Ectodermal cell (in vitro differentiated cells): Measurements from ENCODE around the gene ARRDC2.
"Not testable (repeated sequence)": the region's sequence is repeated elsewhere in the genome, so short reads cannot be mapped to it uniquely, and the experiment has no call there.

Source experiments
- H3K27ac ChIP-seq: 2 replicates; pipeline ENCODE4 v1.7.0; 2013; ENCODE audit warnings: mild to moderate bottlenecking, low read depth, low read length; ENCODE audit not compliant: insufficient read depth, poor library complexity, severe bottlenecking
- H3K27me3 ChIP-seq: 2 replicates; pipeline ENCODE4 v1.7.0; 2013; ENCODE audit warnings: mild to moderate bottlenecking, low read length; ENCODE audit not compliant: insufficient read depth, control insufficient read depth, poor library complexity, severe bottlenecking
- H3K36me3 ChIP-seq: one replicate; pipeline ENCODE4 v1.7.0; 2013; ENCODE audit warnings: low read length; ENCODE audit not compliant: control insufficient read depth, insufficient read depth
- H3K4me1 ChIP-seq: one replicate; pipeline ENCODE4 v1.7.0; 2013; ENCODE audit warnings: low read length; ENCODE audit not compliant: control insufficient read depth, insufficient read depth
- H3K4me3 ChIP-seq: 2 replicates; pipeline ENCODE4 v1.7.0; 2013; ENCODE audit warnings: low read depth, low read length, control low read depth; ENCODE audit not compliant: insufficient read depth
- H3K9me3 ChIP-seq: 2 replicates; pipeline ENCODE4 v1.7.0; 2013; ENCODE audit warnings: mild to moderate bottlenecking, low read length, moderate library complexity; ENCODE audit not compliant: control insufficient read depth
- WGBS, 2 experiments: methylation state at CpG; one replicate each; pipeline ENCODE4 v1.1.7; 2013; ENCODE audit warnings: missing lambda C conversion rate in 2 of 2; 5-methylcytosine and 5-hydroxymethylcytosine counted together

The ARRDC2 gene

GRCh38 chr19:17972230-17972629 lies 35.7 kb upstream of the ARRDC2 start:
- Histone ChIP-seq H3K4me3 (no peak overlapping the region), H3K4me1 (peaks cover 3% of the 10 kb centered on the region), H3K9me3 (no peaks in the 10 kb centered on the region), H3K27ac (no peak overlapping the region), H3K36me3 (no peaks in the 10 kb centered on the region), H3K27me3 (peaks cover 4% of the 10 kb centered on the region)
- 89 to 93% methylated on average over 1 of the region's 1 CpG for WGBS, 2 experiments

DNA sequence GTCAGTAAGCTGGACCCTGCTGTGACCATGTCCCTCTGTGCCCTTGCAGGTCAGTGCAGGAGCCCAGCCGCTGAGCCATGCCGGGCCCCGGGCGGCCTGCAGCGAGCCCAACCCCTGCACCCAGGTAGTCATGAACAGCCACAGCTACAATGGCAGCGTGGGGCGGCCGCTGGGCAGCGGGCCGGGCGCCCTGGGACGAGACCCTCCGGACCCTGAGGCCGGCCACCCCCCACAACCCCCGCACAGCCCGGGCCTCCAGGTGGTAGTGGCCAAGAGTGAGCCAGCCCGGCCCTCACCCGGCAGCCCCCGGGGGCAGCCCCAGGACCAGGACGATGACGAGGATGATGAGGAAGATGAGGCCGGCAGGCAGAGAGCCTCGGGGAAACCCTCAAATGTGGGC lies 34.2 kb upstream of the ARRDC2 start:
- Histone ChIP-seq H3K9me3 (no peaks in the 10 kb centered on the region), H3K27ac (no peak overlapping the region), H3K36me3 (no peaks in the 10 kb centered on the region), H3K27me3 (no peaks in the 10 kb centered on the region), H3K4me1 (no peaks in the 10 kb centered on the region), H3K4me3 (no peak overlapping the region)
- 96% methylated on average over 23 of the region's 23 CpGs for WGBS, 2 experiments

DNA sequence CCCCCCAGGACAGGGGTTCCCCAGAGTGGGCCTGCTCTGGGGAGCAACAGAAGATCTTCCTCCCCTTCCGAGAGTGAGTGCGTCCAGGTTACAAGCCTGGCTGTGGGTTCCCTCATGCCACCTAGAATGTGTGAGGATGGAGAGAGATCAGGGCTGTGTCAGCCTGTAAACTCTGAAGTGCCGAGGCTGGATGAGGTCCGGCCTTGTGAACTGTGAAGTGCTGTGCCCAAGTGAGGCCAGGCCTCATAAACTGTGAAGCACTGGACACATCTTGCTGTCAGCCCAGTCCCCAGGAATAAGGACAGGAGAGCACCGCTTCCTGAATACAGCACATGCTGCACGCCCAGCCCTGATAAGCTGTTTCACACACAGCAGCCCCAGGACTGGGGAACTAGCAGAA lies 33.4 kb upstream of the ARRDC2 start:
- Histone ChIP-seq H3K9me3 (no peaks in the 10 kb centered on the region), H3K36me3 (no peaks in the 10 kb centered on the region), H3K4me3 (no peak overlapping the region), H3K27ac (no peak overlapping the region), H3K27me3 (no peaks in the 10 kb centered on the region), H3K4me1 (no peaks in the 10 kb centered on the region)
- WGBS, 2 experiments, result 96 to 98% methylated on average over 6 of the region's 6 CpGs

GRCh38 chr19:17975032-17975431 lies 32.9 kb upstream of the ARRDC2 start:
- no peaks in the 10 kb centered on the region for H3K36me3 ChIP-seq
- H3K9me3 ChIP-seq, result no peaks in the 10 kb centered on the region
- no peak overlapping the region for H3K4me3 ChIP-seq
- H3K4me1 ChIP-seq, result no peaks in the 10 kb centered on the region
- no peak overlapping the region for H3K27ac ChIP-seq
- 93 to 96% methylated on average over 8 of the region's 8 CpGs for WGBS, 2 experiments
- no peaks in the 10 kb centered on the region for H3K27me3 ChIP-seq

- no peaks in the 10 kb centered on the region for H3K9me3 ChIP-seq
- no peak overlapping the region for H3K27ac ChIP-seq
- no peaks in the 10 kb centered on the region for H3K4me1 ChIP-seq
- no peak overlapping the region for H3K4me3 ChIP-seq
- H3K27me3 ChIP-seq, result no peaks in the 10 kb centered on the region
- no peaks in the 10 kb centered on the region for H3K36me3 ChIP-seq
- 93 to 96% methylated on average over 4 of the region's 4 CpGs for WGBS, 2 experiments
These were observed 30.9 kb upstream of the ARRDC2 start for GRCh38 chr19:17977021-17977420.

DNA sequence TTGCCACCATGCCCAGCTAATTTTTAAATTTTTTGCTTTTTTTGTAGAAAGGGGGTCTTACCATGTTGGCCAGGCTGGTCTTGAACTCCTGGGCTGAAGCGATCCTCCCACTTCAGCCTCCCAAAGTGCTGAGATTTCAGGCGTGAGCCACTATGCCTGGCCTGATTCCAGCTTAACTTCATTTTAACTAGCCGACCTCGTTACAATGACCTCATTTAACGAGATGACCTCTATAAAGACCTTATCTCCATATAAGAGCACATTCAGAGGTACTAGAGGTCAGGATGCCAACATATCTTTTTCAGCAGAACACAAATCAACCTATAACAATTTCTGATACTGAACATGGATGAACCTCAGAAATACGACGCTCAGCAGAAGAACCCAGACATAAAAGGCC lies 30.5 kb upstream of the ARRDC2 start:
- Histone ChIP-seq H3K27me3 (no peaks in the 10 kb centered on the region), H3K36me3 (no peaks in the 10 kb centered on the region), H3K4me3 (no peak overlapping the region), H3K9me3 (no peaks in the 10 kb centered on the region), H3K4me1 (no peaks in the 10 kb centered on the region), H3K27ac (no peak overlapping the region)
- WGBS, 2 experiments, result 92% methylated on average over 7 of the region's 7 CpGs

DNA sequence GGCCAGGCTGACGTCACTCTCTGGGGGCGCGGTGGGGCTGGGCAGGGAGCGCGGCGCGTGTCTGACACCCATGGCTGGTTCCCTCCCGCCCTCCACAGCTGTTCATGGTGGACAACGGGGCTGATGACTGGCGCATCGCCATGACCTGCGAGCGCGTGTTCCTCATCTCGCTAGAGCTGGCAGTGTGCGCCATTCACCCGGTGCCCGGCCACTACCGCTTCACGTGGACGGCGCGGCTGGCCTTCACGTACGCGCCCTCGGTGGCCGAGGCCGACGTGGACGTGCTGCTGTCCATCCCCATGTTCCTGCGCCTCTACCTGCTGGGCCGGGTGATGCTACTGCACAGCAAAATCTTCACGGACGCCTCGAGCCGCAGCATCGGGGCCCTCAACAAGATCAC lies 26.4 kb upstream of the ARRDC2 start:
- Histone ChIP-seq H3K36me3 (no peaks in the 10 kb centered on the region), H3K27me3 (no peaks in the 10 kb centered on the region), H3K27ac (no peak overlapping the region), H3K4me3 (no peak overlapping the region), H3K9me3 (no peaks in the 10 kb centered on the region), H3K4me1 (no peaks in the 10 kb centered on the region)
- WGBS, 2 experiments, result 96% methylated on average over 38 of the region's 38 CpGs

GRCh38 chr19:17982430-17982829 lies 25.5 kb upstream of the ARRDC2 start:
- H3K36me3 ChIP-seq, result no peaks in the 10 kb centered on the region
- 90 to 93% methylated on average over 22 of the region's 22 CpGs for WGBS, 2 experiments
- no peak overlapping the region for H3K4me3 ChIP-seq
- no peaks in the 10 kb centered on the region for H3K27me3 ChIP-seq
- H3K4me1 ChIP-seq, result no peaks in the 10 kb centered on the region
- no peaks in the 10 kb centered on the region for H3K9me3 ChIP-seq
- H3K27ac ChIP-seq, result no peak overlapping the region

DNA sequence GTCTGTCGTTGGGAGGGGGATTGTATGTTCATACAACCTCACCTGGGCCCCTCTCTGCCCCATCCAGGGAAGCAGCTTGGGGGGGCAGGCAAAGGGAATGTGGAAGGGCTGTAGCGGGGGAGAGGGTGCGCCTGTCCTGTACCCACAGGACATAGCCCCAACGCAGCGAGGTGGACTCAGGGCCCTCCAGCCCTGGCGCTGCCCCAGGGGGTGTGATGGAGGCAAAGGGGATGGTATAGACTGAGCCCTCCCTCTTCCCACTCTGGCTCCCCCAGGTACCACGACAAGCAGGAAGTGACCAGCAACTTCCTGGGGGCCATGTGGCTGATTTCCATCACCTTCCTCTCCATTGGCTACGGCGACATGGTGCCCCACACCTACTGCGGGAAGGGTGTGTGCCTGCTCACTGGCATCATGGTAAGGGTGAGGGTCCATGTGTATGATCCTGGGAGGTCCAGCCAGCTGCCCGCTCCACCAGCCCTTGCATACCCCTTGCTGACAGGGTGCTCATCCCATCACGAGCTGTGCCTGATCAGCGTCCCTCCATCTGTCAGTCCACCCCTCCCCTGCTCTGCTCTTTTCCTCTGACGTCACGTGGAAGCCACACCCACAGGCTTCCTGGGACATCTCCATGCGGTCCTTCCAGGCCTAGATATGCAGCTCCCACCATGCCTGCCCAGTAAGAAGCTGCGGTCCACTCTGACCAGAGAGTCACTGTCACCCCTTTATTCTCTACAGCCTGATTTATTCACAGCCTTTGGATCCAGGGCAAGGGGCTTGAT lies 22.7 kb upstream of the ARRDC2 start:
- no peak overlapping the region for H3K27ac ChIP-seq
- no peaks in the 10 kb centered on the region for H3K4me1 ChIP-seq
- 84 to 88% methylated on average over 17 of the region's 17 CpGs for WGBS, 2 experiments
- no peaks in the 10 kb centered on the region for H3K36me3 ChIP-seq
- no peaks in the 10 kb centered on the region for H3K27me3 ChIP-seq
- no peaks in the 10 kb centered on the region for H3K9me3 ChIP-seq
- no peak overlapping the region for H3K4me3 ChIP-seq

DNA sequence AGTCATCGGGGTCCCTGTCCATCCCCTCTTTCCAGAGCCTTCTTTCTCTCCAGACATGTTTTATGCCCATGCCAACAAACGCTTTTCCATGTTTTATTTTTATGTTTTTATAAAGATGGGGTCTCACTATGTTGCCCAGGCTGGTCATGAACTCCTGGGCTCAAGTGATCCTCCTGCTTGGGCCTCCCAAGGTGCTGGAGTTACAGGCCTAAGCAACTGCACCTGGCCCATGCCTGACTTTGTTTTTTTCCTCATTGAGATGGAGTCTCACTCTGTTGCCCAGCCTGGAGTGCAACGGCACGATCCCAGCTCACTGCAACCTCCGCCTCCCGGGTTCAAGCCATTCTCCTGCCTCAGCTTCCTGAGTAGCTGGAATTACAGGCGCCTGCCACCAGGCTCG lies 21.4 kb upstream of the ARRDC2 start:
- not testable (repeated sequence) for H3K4me3 ChIP-seq, H3K36me3 ChIP-seq, H3K27me3 ChIP-seq, H3K4me1 ChIP-seq, H3K27ac ChIP-seq, H3K9me3 ChIP-seq
- WGBS, 2 experiments, result 93 to 97% methylated on average over 8 of the region's 8 CpGs

GRCh38 chr19:17988161-17988560 lies 19.8 kb upstream of the ARRDC2 start:
- H3K27me3 ChIP-seq, result no peaks in the 10 kb centered on the region
- H3K9me3 ChIP-seq, result no peaks in the 10 kb centered on the region
- 94 to 95% methylated on average over 13 of the region's 13 CpGs for WGBS, 2 experiments
- no peaks in the 10 kb centered on the region for H3K4me1 ChIP-seq
- H3K36me3 ChIP-seq, result no peaks in the 10 kb centered on the region
- no peak overlapping the region for H3K4me3 ChIP-seq
- H3K27ac ChIP-seq, result no peak overlapping the region
